Fibroblast of skin of left biceps (primary cell): ENCODE measurements around the gene RETREG1.
"Not testable (repeated sequence)": the region's sequence is repeated elsewhere in the genome, so short reads cannot be mapped to it uniquely, and the experiment has no call there.

Source experiments
- DNase-seq, 2 experiments: peaks; one replicate each; pipeline ENCODE4 v3.0.0-alpha.2; 2013; ENCODE audit warnings: low read depth in 2 of 2

The RETREG1 gene

DNA sequence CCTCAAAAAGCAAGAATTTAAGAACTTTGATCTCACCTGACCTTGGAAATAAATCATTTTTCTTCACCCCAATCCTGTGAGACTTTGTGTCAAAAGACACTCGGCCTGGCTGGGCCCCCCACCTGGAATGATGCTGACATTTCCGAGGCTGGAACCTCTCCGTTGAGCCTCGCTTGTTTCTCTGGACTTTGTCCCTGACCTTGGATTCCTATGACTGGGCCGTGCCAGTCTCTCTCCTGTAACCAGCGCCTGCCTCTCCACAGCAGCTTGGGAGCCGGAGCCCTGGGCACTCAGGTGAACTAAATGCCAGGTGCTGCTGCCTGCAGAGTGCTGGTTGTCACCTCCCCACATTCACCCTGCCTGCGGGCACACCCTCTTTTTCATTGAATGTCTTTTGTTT is 62.7 kb downstream of the RETREG1 start:
- no peak for DNase-seq

DNA sequence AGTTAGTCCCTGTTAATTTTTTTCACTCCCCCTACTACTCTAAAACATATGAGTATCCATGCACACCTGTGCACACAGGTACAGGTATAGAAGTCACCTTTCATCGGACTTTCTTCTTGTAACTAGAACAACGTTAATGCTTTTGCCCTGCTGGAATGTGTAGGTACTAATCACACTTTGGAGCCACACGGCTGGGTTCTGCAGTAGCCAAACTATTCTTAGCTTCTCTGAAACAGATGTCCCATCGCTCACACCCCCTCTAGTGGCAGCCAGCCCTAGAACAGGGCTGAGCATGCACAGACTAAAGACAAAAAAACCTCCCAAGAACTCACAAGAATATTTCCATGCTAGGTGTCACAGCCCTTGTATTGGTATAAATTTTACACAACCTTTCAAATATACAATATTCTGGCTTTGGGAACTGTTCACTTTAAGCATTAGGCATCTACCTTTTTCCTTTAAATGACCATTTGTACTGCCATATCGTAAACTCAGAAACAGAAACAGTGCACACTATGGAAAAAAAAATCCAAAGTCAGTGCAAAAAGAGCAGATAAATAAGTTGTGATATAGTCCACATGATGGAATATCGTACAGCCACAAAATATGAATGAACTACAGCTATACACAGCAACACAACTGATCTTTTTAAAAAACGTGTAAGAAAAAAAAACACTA is 64.0 kb downstream of the RETREG1 start:
- peak in 1 of 2 experiments; percentile 39 for DNase-seq

DNA sequence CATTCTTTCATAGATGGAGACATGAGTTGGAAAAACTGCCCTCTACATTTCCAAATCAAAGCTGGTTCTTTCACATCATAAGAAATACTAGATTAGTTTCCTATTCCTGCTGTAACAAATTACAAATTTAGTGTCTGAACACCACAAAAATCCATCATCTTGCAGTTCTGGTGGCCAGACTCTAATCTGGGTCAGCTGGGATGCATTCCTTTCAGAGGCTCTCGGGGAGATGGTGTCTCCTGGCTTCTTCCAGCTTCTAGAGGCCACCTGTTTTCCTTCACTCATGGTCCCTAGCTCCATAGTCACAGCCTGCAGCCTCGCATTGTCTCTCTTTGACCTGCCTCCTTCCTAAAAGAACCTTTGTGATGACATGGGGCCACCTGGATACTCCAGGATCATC is 65.2 kb downstream of the RETREG1 start:
- no peak for DNase-seq

DNA sequence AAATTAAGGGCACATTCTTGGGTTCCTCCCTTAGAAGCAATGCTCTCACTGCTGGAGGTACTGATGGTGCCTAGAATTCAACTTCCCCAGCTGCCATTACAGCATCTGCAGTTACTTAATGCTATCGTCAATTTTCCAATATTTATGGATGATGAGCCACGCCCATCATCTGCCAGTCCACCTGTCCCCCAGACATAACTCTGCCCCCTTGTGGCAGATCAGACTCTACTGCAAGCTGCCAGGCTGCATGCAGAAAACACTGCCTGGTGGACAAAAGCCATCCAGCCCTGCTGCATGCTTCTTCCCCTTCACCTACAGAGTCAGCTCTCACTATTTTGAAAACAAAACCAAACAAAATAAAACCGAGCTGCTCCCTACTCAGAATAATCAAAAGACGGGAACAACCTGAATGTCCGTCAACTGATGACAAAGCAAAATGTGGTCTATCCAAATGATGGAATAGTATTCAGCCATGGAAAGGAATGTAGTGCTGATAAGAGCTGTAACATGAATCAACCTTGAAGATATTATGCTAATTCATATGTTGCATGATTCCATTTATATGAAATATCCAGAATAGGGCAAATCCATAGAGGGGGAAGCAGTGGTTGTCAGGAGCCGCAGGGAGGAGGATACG is 66.4 kb downstream of the RETREG1 start:
- DNase-seq: no peak

DNA sequence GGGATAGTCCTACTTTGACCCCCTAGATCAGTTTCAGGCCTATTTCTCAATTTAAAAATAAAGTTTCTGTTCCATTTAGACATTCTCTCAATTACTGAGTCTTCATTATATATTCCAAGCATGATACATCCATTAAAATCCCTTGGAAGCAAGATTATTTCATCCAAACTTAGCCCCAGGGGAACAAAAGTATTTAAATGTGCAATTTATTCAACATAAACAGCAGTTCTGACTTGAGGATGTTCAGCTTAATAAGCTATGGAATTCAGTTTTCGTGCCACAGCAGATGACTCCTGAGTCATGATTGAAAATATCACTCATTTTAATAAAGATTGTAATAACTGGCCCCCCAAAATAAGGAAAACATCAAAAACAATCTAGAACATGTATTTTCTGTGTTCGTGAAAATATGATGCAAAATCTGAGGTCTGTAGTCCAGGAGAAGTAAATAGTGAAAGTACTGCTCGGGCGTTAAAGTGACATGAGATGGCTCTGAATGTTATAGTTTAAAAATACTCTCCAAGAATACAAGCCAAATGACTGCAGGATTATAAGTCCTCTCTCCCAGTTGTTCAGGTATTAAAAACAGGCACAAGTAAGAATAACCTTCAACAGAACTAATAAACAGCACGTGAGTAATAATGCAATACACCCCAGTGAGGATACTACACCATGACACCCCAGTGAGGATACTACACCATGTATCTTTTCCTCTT is 67.1 kb downstream of the RETREG1 start:
- DNase-seq: peak; percentile 66 to 70

DNA sequence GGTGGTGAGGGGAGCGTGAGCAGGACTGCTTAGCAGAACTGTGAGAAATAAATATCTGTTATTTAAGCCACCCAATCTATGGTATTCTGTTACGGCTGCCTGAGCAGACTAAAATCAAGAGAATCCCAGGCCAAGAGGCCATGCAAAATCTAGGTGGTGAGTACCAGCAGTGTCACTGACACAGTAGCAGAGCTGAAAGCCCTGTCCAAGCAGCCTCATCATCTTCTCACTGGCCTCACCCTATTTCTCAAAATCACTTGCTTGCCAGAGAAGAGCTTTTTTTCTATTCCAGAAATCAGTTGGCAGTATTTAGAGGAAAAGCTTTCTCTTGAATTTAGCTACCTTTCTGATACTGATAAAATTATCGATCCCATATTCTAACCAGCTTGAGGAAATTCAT is 68.0 kb downstream of the RETREG1 start:
- no peak for DNase-seq

DNA sequence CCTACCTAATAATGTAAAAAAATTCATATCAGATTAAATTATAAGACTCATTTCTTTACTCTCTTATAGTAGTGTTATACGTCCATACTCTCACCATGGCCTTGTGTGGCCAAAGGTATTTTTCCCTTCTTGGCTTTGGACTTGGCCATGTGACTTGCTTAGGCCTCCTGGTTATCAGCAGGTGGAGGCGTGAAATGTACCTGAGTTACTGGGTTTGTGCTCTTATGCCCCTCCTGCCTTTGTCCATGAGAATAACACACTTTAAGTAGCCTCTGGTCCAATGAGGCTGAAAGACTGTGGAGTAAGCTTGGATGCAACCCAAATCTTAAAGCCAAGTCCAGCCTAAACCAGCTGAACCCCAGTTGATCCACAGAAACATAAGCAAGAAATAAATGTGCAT is 68.7 kb downstream of the RETREG1 start:
- DNase-seq: no peak

DNA sequence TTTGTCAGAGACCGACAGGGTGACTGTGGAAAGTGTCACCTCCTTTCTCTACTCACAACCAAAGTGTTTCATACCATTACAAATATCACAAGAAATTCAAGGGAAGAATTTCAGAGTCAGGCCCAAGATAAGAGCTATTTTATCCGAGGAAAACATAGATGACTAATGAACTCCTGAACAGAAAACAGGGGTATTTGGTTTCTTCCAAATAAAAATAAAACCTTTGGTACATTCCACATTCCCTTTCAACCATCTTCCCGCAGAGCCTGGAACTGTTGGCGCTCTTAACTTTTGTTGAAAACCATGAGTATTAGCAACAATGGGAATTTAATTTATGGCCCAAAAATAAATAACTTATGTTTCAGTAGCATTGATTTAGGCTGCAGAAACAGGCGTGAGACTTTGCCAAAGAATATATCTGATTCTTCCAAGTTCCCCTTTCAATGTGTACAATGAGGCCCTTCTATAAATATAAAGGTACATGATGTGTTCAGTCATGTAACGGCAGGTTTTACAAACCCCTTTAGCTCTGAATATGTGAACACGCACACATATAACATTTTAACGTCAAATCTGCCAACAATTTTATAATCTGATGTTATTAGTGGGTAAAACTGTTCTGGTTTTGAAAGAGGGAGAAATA is 69.5 kb downstream of the RETREG1 start:
- DNase-seq: no peak

DNA sequence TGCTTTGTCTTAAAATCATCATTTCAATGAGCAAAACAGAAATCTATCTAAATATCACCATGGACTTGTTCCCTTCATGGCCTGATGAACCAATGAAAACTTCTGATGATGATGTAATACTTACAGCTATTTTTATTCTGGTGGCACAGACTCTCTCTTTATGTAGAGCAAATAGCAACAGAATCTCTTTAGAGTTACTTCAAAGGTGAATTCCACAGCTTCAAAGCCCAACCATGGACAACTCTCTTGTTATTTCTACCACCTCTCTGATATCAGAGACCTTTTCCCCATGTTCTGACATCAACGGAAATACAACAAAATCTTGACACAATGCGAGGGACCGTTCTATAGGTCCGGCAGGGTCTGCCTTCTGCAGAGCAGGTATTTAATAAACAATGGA is 70.1 kb downstream of the RETREG1 start:
- DNase-seq: no peak

DNA sequence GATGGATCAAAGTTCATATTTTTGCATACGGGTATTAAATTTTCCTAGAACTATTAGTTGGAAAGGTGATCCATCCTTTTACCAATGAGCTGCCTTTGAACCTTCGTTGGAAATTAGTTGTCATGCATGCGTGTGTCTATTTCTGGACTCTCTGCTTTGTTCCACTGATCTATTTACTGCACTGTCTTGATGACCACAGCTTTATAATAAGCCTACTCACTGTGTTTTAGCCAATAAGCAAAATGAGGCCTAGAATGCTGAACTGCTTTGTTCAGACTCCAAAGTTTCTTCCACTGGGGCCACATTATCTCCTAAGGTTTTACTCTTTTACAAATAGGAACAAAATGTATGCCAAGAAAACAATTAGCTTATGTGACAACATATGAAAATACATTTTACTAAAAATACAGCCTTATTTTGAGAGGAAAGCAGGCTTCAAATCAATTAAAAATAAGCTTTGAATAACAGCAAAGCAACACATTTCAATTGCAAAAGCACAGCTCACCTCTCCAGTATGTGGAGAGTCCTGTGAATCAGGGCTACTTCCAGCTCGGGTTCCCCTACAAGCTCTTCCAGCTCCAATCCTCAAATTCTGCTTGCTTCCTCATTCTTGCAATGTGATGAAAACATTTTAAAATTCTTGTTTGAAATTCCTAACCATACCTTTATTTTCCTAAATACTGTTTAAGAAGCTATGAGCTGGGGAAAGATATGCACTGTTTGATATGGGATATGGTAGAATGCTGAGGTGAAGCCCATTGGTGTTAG is 72.0 kb downstream of the RETREG1 start:
- no peak for DNase-seq

DNA sequence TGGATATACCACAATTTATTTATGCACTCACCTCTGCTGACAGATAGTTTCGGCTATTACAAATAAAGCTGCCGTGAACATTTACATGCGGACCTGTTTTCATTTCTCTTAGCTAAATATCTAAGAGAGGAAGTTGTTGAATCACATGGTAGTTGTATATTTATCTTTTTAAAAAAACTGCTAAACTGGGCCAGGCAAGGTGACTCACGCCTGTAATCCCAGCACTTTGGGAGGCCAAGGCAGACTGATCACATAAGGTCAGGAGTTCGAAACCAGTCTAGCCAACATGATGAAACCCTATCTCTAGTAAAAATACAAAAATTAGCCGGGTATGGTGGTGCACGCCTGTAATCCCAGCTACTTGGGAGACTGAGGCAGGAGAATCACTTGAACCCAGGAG is 73.6 kb downstream of the RETREG1 start:
- DNase-seq: not testable (repeated sequence)

DNA sequence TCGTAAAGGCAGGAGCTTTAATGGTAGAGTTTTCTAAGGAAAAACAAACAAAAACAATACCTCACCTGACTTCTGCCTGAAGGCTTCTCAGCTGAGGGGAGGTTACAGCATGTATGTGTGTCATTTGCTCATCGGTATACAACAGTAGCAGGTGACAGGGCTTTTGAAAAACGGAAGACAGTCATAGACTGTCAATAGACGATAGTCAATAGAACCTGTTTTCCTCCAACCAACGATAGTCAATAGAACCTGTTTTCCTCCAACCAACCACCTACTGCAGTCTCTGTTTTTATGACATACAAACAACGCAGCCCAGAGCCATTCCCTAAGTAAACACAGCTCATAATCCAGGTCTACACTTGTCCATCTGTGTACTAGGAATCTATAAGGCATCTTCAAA is 74.6 kb downstream of the RETREG1 start:
- no peak for DNase-seq

DNA sequence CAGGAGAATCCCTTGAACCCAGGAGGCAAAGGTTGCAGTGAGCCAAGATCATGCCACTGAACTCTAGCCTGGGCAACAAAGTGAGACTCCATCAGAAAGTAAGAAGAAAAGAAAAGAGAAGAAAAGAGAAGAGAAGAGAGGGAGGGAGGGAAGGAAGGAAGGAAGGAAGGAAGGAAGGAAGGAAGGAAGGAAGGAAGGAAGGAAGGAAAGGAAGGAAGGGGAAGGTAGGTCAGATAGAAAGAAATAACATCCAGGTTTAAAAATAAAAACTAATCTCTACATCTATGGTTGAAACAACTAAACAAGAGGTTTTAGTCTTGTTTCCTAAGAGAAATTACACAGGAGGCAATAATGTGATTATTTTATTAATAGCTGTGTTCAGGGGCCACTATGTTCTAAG is 75.2 kb downstream of the RETREG1 start:
- not testable (repeated sequence) for DNase-seq

DNA sequence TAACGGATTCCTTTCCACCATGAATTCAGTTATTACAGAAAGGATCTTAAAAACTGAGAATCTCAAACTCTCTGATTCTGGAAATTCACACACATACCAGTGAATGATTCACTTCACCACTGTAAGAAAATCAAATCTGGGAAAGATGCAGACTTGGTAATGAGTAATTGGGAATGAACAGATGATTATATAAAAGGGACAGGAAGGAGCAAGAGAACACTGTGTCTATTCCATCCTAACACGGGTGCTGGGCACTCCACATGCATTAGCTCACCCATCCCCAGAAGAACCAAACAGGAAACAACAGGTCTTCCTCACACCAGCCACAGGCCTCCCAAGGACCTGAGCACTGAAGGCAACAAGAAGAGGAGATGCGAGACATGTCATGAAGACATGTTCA is 76.4 kb downstream of the RETREG1 start:
- peak; percentile 29 to 38 for DNase-seq

DNA sequence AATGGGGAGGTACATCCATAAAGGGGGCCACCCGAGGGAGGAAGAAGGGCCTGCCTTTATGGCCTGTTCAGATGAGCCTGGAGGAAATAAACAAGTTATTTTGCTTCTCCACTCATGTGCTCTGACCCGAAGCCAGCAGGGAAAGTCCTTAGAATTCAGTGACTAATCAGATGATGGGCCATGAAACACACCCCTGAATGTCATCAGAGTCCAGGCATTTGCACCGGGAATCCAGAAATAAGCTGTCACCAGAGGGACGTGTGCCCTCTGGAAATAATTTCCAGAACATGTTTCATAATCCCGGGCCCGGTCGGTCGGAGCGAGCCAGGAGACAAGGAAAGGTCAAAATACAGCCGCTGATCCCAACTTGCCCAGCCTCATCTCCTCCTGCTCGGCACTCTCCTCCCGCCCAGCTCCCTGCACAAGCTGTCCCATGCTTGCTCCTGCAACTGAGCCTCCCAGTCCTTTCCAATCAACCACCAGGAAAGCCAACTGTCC is 77.6 kb downstream of the RETREG1 start:
- peak in 1 of 2 experiments; percentile 29 for DNase-seq

DNA sequence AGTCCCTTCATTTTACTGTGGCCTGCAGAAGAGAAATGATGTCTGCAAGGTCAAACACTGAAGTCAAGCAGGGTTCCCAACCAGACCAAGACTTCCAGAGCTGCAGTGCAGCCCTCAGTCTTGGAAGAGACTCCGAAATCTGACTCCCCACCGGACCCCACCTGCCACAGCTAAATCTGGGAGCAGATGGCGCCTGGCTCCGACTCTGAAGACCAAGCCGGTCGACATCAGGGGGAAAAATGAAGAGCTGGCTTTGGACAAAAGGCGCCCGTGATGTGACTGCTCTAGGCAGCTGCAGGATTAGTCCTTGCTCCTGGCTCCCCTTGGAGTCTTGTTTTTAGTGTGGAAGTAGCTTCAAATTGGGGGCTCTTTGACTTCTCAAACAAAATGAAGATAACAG is 78.8 kb downstream of the RETREG1 start:
- no peak for DNase-seq

DNA sequence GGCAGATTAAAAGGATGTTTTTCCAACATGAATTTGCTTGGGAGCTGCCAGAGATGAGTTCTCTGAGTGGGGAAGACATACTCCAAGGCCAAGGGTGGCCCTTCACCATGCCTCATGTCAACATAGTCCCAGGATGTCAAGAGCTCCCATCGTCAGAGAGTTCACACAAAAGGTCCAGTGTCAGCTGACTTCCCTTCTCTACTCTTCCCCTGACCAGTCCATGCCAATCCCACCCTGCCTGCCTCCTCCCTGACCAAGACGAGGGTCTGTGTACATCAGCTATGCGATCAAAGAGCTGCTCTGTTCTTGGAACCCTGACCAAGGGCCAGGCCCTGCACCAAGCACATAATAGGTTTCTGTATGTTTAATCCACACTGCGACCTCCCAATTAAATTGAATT is 80.0 kb downstream of the RETREG1 start:
- DNase-seq: no peak

DNA sequence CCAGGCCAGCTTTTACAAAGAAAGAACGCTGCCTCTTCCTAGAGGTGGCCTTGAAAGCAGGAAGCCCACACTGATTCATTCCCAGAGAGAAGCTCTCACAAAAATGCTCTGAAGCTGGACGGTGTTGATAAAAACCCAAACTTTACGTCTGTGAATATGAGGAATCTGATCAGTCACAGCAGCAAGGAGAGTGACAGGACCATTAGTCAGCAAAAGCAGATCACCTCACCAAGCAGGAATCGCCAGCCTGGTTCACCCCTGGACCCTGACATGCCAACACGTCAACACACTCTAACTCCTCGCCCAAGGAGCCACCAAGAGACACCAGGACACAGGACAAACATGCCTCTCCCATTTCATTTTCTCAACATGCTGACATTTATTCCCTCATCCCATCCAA is 80.6 kb downstream of the RETREG1 start:
- DNase-seq: no peak

DNA sequence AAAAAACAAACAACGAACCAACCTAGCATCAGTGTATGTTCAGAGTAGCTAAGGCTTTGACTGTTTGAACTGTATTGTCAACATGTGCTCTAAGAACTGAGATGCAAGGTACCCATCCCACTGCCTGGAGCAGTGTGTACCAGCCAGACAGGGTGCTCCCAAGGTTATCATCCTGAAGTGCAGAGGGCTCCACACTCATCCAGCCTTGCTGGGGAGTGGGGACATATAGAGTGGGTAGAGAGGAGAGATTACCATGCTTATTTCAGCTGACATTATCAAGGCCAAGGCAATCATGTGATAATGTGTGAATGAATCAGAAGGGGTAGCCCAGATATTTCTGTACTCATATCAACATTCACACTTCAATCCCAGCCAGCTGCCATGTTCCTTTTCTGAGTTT is 82.5 kb downstream of the RETREG1 start:
- no peak for DNase-seq

DNA sequence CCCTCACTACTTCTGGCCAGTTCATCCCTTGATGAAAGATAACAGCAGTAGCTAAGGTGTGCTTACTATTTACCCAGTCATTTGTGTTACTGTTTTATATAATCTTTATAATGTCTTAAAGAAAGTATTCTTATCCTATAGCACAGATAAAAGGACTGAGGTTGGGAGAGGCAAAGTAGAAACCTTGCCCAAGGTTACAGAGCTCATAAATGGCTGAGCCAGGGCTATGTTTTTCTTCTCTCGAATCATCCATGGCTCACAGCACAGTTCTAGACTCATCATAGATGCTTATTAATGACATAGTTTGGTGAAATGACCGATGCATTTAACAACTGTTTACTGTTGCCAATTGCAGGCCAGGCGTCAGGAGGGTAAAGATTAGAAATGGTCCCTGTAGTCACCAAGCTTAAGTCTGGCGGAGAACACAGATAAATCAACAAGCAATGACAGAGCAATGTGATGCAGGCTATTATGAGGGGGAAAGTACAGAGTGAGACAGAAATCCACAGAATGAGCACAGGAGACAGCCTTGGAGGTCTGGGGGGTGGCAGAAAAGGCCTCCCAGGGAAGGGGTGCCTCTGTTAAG is 85.6 kb downstream of the RETREG1 start:
- no peak for DNase-seq

DNA sequence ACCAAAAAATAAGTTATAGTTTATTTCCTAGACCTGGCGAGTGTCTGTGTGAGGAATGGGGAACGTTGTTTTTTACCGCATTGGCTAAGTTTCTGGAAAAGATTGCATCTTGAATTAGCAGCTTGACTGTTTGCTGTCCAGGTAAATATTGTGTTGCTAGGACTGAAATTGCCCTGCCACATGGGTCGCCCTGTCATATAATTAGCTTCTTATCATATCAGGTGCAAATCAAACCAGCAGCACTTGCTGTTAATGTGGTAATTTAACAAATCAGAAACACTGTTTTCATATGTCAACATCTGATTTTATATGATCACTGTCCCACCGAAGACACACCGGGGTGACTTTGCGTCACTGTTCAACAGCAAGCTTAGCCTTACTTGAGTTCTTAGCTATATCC is 87.5 kb downstream of the RETREG1 start:
- DNase-seq: no peak
